ENCODE measurements around the gene CERS4. TPM values are rescaled to one million over a fixed set of nuclear protein-coding genes. Genes with fewer than 3 reads are reported as not detected.
A peak's percentile ranks its signal among the peaks of the same experiment; 100 is the strongest.

CERS4 gene
- 88.2 and 96.5 TPM in 2 replicates for total RNA-seq (2021; fragmentation: NEBNext Ultra II Directional; extraction: Animal tissue kit (Norgen Biotek cat#: 25700))
- polyA plus RNA-seq (2011; rRNA removed) = 179 and 183 TPM in 2 replicates
- 124 TPM for polyA plus RNA-seq (2011; cell fraction: cytosol; rRNA removed)
- 148 TPM for polyA plus RNA-seq (2011; cell fraction: nucleus; rRNA removed)
- 43.1 to 71.4 TPM (median 70.4 TPM) in 4 replicates for polyA plus RNA-seq (2012, experiment 1 of 2)
- 79.4 TPM for polyA plus RNA-seq (2012, experiment 2 of 2)
- 90.1 TPM for polyA plus RNA-seq (2013, experiment 1 of 2)
- 85.0 TPM for polyA plus RNA-seq (2013, experiment 2 of 2)
- 127 and 128 TPM in 2 replicates for polyA minus RNA-seq (2011; rRNA and poly(A)+ RNA removed)
- 57.5 TPM for polyA minus RNA-seq (2011; cell fraction: cytosol; rRNA and poly(A)+ RNA removed)
- polyA minus RNA-seq (2011; cell fraction: nucleus; rRNA and poly(A)+ RNA removed) = 54.0 TPM
- long read RNA-seq, experiment 1, transcript CERS4-201 (12 exons, 1,797 nt) = minor isoform, 7 of 55 reads
- long read RNA-seq, experiment 1, transcript CERS4-209 (11 exons, 1,637 nt) = major isoform, 8 of 55 reads
- long read RNA-seq, experiment 1, partial matches to known transcripts = 17 of 55 reads
- long read RNA-seq, experiment 1, other reads (novel, unspliced or antisense) = 19 of 55 reads
- long read RNA-seq, experiment 2, partial matches to known transcripts = 0 of 1 reads
- long read RNA-seq, experiment 2, other reads (novel, unspliced or antisense) = 1 of 1 reads

GRCh38 chr19:8208922-8209461 is at the start of gene CERS4:
Gene CERS4 (plus strand): TSS chr19:8209370. CDS start chr19:8251077, 41,707 bp downstream.
- ChIA-PET POLR2A (ENCODE audit: partially characterized antibody) (interaction anchor here (0.9 to 4.2 kb wide), 11 partner anchors 12 to 60 kb away, joined by 3 to 28 read pairs (median 5); partner anchors contain the start of gene FBN3), CTCF (ENCODE audit: partially characterized antibody) (interaction anchor here (0.6 to 2.0 kb wide), 3 partner anchors 15 to 33 kb away, joined by 3 to 6 read pairs (median 5); no protein-coding TSS in a partner anchor)
- Histone ChIP-seq H3K9ac (replicated peaks in 1 of 4; ENCODE audit: extremely low read depth in 1 of 4, low read depth in 3 of 4, low read length in 3 of 4) (peak within 1 kb of the TSS; percentile 83 to 88 (median 86)), H4K8ac (ENCODE audit: extremely low read depth, insufficient read depth, low read length) (peak within 1 kb of the TSS; percentile 90), H2BK120ac (replicated peaks; ENCODE audit: low read depth, low read length) (peak within 1 kb of the TSS; percentile 78), H3K4ac (replicated peaks; ENCODE audit: insufficient read length, low read depth, low read length) (peak within 1 kb of the TSS; percentile 94), H3K23me2 (ENCODE audit: low read depth, low read length) (peaks cover 18% of the 10 kb centered on the region), H3K27me3 (replicated peaks in 1 of 4; ENCODE audit: control insufficient read depth in 3 of 4, extremely low read depth in 1 of 4, insufficient read depth in 3 of 4, low read length in 3 of 4) (no peaks in the 10 kb centered on the region; a peak in 1 of 7 replicates), H3K56ac (replicated peaks; ENCODE audit: insufficient read length, low read depth, low read length) (peak within 1 kb of the TSS; percentile 90), H2BK20ac (ENCODE audit: low read length) (0 out of 2 replicates have a peak within 1 kb of the TSS, but pooled peaks have one; percentile 61), H2AK5ac (ENCODE audit: low read depth, low read length) (no peak within 1 kb of the TSS; the same call in 1 of the 2 replicates), H4K91ac (replicated peaks; ENCODE audit: insufficient read length, low read length) (peak within 1 kb of the TSS; percentile 93), H3K23ac (ENCODE audit: insufficient read length) (no peak within 1 kb of the TSS), H3K4me1 (replicated peaks in 1 of 4; ENCODE audit: control insufficient read depth in 3 of 4, insufficient read depth in 4 of 4, low read length in 3 of 4) (peaks cover 6 to 30% (median 20%) of the 10 kb centered on the region in 4 experiments), H2BK12ac (ENCODE audit: low read depth, low read length) (peak within 1 kb of the TSS; percentile 68; the same call in 1 of the 2 replicates), H3K4me2 (ENCODE audit: insufficient read depth in 1 of 2, low read depth in 2 of 2, low read length in 2 of 2) (peak within 1 kb of the TSS; percentile 85 to 90), H3K14ac (ENCODE audit: insufficient read length) (no peak within 1 kb of the TSS), H3K4me3 (ENCODE audit: extremely low read depth in 1 of 4, insufficient read depth in 2 of 4, low read depth in 3 of 4, low read length in 4 of 4) (peak within 1 kb of the TSS; percentile 77 to 93 (median 88)), H4K20me1 (replicated peaks in 1 of 2; ENCODE audit: control insufficient read depth in 1 of 2, insufficient read depth in 2 of 2, low read length in 2 of 2) (peaks cover 7 to 18% of the 10 kb centered on the region in 2 experiments), H4K5ac (ENCODE audit: insufficient read length, low read depth, low read length) (peak within 1 kb of the TSS; percentile 67), H3K36me3 (ENCODE audit: control insufficient read depth in 2 of 4, insufficient read depth in 4 of 4, low read length in 3 of 4) (no peaks in the 10 kb centered on the region), H2AFZ (ENCODE audit: low read length) (no peak within 1 kb of the TSS), H3K79me2 (ENCODE audit: control insufficient read depth in 1 of 2, insufficient read depth in 2 of 2, low read length in 2 of 2) (peaks cover 8 to 43% of the 10 kb centered on the region in 2 experiments; a peak in 3 of 4 replicates), H3K18ac (ENCODE audit: extremely low read depth, low read length) (peak within 1 kb of the TSS; percentile 96), H3K79me1 (ENCODE audit: low read depth, low read length) (peaks cover 16% of the 10 kb centered on the region), H3K27ac (ENCODE audit: low read depth, low read length) (peak within 1 kb of the TSS; percentile 73), H3K9me3 (ENCODE audit: insufficient read depth in 2 of 2, low read depth in 1 of 2, low read length in 1 of 2) (no peaks in the 10 kb centered on the region), H2BK5ac (ENCODE audit: low read depth, low read length) (peak within 1 kb of the TSS; percentile 93; the same call in 1 of the 2 replicates), H2BK15ac (ENCODE audit: low read length) (peak within 1 kb of the TSS; percentile 83; the same call in 1 of the 2 replicates)
- no peak for TF ChIP-seq SAP30 (IDR thresholded peaks at IDR 0.05; ENCODE audit: insufficient read depth, insufficient replicate concordance, low read length)
- TF ChIP-seq RFX5 (IDR thresholded peaks at IDR 0.05; ENCODE audit: borderline replicate concordance, low read depth, low read length) = no peak
- TF ChIP-seq POLR2A (IDR thresholded peaks at IDR 0.05; ENCODE audit: control extremely low read depth in 1 of 2, low read depth in 2 of 2, low read length in 2 of 2) = peak in 1 of 2 experiments; percentile 52; a peak in 2 of 3 replicates
- TF ChIP-seq TEAD4 (IDR thresholded peaks at IDR 0.05; ENCODE audit: low read depth, low read length) = no peak
- no peak for TF ChIP-seq NRF1 (IDR thresholded peaks at IDR 0.05; ENCODE audit: low read depth, low read length)
- TF ChIP-seq ASH2L (IDR thresholded peaks at IDR 0.05; ENCODE audit: low read length) = no peak
- no peak for TF ChIP-seq PHF8 (conservative IDR thresholded peaks at IDR 0.05; ENCODE audit: low read depth, low read length)
- TF ChIP-seq CEBPB (IDR thresholded peaks at IDR 0.05; ENCODE audit: low read depth, low read length) = no peak
- TF ChIP-seq TCF12 (IDR thresholded peaks at IDR 0.05; ENCODE audit: low read depth, low read length) = no peak
- DNase-seq (ENCODE audit: low read depth in 1 of 2, low spot score in 2 of 2) (peak; percentile 64 to 92), FAIRE-seq (no peak)
- 3% methylated on average over 8 of the region's 60 CpGs; no CpG with 5 or more reads in 1 of the 2 experiments for WGBS, 2 experiments (ENCODE audit: extremely low coverage in 1 of 2, insufficient coverage in 1 of 2, insufficient read length in 1 of 2, insufficient replicate concordance in 2 of 2, low coverage in 1 of 2, low lambda C conversion rate in 2 of 2, missing lambda C conversion rate in 1 of 2)
